Measurements from ENCODE around the gene SLC6A19.

GRCh38 chr5:1175015-1175414, 26.4 kb upstream of the SLC6A19 start:
- TF ChIP-seq CTCF (IDR thresholded peaks at IDR 0.05) (no peak), EZH2 (IDR thresholded peaks at IDR 0.05) (no peak), EZH2phosphoT487 (IDR thresholded peaks at IDR 0.05) (no peak)

All from neural progenitor cell (in vitro differentiated cells).